Esophagus squamous epithelium (tissue), 4 donors: ENCODE results near the gene DSCAML1.

Experiments
- POLR2A ChIP-seq, 4 donors: fragments of 450-650 bp; IDR thresholded peaks; one replicate each; pipeline ENCODE4 v1.6.1; 2017; ENCODE audit warnings: antibody characterized with exemption in 4 of 4, mild to moderate bottlenecking in 4 of 4, moderate library complexity in 3 of 4
- TF ChIP-seq, protein P1 (sequence below), 6 experiments: fragments of 450-650 bp in 4 of 6; fragments of 200-600 bp in 2 of 6; sonication (generic) in 2 of 6; IDR thresholded peaks; one replicate each; pipeline ENCODE4 v1.5.1; 2016 to 2019; ENCODE audit warnings: antibody characterized with exemption in 6 of 6, mild to moderate bottlenecking in 4 of 6, moderate library complexity in 4 of 6

DNA sequence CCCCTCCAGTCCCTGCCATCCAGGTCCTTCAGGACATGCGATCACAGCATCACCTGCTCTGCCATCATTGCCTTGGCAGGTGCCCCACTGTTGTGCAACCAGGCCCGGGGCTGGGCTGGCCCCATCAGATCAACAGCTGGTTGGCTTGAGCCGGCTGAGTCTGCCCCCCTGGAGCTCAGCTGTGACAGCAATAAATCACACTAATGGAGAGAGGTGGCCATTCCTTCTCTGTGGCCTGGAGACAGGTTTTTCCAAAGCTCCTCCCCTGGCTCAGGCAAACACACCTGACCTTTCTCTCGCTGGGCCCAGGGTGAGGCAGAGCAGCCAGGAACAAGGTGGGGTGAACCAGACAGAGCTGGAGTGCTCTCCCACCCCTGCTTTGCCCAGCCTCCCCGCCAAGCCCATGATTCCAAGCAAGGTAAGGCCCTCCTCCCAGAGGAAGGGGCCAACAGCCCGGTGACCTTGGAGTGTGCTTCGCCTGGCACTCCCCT, 36.4 kb upstream of the DSCAML1 start:
- no peak for TF ChIP-seq POLR2A (IDR thresholded peaks at IDR 0.05)
- TF ChIP-seq, protein P1, sequence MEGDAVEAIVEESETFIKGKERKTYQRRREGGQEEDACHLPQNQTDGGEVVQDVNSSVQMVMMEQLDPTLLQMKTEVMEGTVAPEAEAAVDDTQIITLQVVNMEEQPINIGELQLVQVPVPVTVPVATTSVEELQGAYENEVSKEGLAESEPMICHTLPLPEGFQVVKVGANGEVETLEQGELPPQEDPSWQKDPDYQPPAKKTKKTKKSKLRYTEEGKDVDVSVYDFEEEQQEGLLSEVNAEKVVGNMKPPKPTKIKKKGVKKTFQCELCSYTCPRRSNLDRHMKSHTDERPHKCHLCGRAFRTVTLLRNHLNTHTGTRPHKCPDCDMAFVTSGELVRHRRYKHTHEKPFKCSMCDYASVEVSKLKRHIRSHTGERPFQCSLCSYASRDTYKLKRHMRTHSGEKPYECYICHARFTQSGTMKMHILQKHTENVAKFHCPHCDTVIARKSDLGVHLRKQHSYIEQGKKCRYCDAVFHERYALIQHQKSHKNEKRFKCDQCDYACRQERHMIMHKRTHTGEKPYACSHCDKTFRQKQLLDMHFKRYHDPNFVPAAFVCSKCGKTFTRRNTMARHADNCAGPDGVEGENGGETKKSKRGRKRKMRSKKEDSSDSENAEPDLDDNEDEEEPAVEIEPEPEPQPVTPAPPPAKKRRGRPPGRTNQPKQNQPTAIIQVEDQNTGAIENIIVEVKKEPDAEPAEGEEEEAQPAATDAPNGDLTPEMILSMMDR (IDR thresholded peaks at IDR 0.05) = no peak
